Uterus (tissue), 4 donors: ENCODE measurements around the gene TAF8. TPM values are rescaled to one million over a fixed set of nuclear protein-coding genes. Genes with fewer than 3 reads are reported as not detected.

Experiments
- DNase-seq, 2 donors: peaks; one replicate each; pipeline ENCODE4 v3.0.0-alpha.2; 2019 to 2020
- H3K27ac ChIP-seq, 2 donors: fragments of 200-600 bp; sonication (generic); 1 replicate in 1 of 2; 2 replicates in 1 of 2; pipeline ENCODE4 v1.5.1; 2016 to 2018
- H3K27me3 ChIP-seq, 2 donors: fragments of 200-600 bp; sonication (generic); one replicate each; pipeline ENCODE4 v1.5.1; 2018 to 2019; ENCODE audit warnings: control low read depth in 1 of 2
- H3K36me3 ChIP-seq, 2 donors: fragments of 200-600 bp; sonication (generic); one replicate each; pipeline ENCODE4 v1.5.1; 2019; ENCODE audit warnings: control low read depth in 1 of 2
- H3K4me1 ChIP-seq, 2 donors: fragments of 200-600 bp; sonication (generic); one replicate each; pipeline ENCODE4 v1.5.1; 2018 to 2019; ENCODE audit warnings: control low read depth in 1 of 2
- H3K4me3 ChIP-seq, 2 donors: fragments of 200-600 bp; sonication (generic); 1 replicate in 1 of 2; 2 replicates in 1 of 2; pipeline ENCODE4 v1.5.1; 2018 to 2019; ENCODE audit warnings: mild to moderate bottlenecking in 1 of 2
- H3K9me3 ChIP-seq, 2 donors: fragments of 200-600 bp; sonication (generic); one replicate each; pipeline ENCODE4 v1.5.1; 2019; ENCODE audit warnings: control low read depth in 1 of 2
- CTCF ChIP-seq, 4 experiments: fragments of 200-600 bp in 2 of 4; fragments of 450-650 bp in 2 of 4; sonication (generic) in 2 of 4; IDR thresholded peaks; one replicate each; pipeline ENCODE4 v1.5.1; 2016 to 2019; ENCODE audit warnings: antibody characterized with exemption in 4 of 4, mild to moderate bottlenecking in 2 of 4, moderate library complexity in 1 of 4
- POLR2A ChIP-seq, 2 donors: fragments of 450-650 bp; IDR thresholded peaks; one replicate each; pipeline ENCODE4 v1.6.1; 2016; ENCODE audit warnings: antibody characterized with exemption in 2 of 2, mild to moderate bottlenecking in 1 of 2, moderate library complexity in 1 of 2
- intact Hi-C: fragments of 100-400 bp; cut with DNase I; formaldehyde crosslinking; loops from one replicate; pipeline ENCODE4 v1.15.1; 2023; ENCODE audit warnings: low total_unique reads
- total RNA-seq, 4 donors: library from RNA; depleted of rRNA in 3 of 4; stranded (reverse); fragments of >200 nt in 3 of 4; gene quantifications; one replicate each; pipeline versions ENCODE4 v1.1.0 to v1.2.4, GENCODE V29; 2014 to 2023
- donor health status: DM: yes; HTN: yes; CAD: no.

Gene TAF8
- total RNA-seq, 4 donors from 2014 or later: 16.0 to 45.6 (median 37.5) TPM

GRCh38 chr6:42125663-42126062 is 75.3 kb downstream of the TAF8 start:
- Histone ChIP-seq H3K27me3 (no peaks in the 10 kb centered on the region), H3K4me1 (no peaks in the 10 kb centered on the region), H3K36me3 (no peaks in the 10 kb centered on the region), H3K27ac (no peak overlapping the region), H3K9me3 (no peaks in the 10 kb centered on the region), H3K4me3 (no peak overlapping the region)
- intact Hi-C loops: no loop called here
- DNase-seq: no peak
- TF ChIP-seq POLR2A (IDR thresholded peaks at IDR 0.05): no peak
- no peak for TF ChIP-seq CTCF (IDR thresholded peaks at IDR 0.05)

GRCh38 chr6:42128460-42129359 is 78.4 kb downstream of the TAF8 start:
- Histone ChIP-seq H3K27ac (no peak overlapping the region), H3K36me3 (no peaks in the 10 kb centered on the region), H3K9me3 (no peaks in the 10 kb centered on the region), H3K4me1 (no peaks in the 10 kb centered on the region), H3K27me3 (no peaks in the 10 kb centered on the region), H3K4me3 (no peak overlapping the region)
- TF ChIP-seq CTCF (IDR thresholded peaks at IDR 0.05) (no peak), POLR2A (IDR thresholded peaks at IDR 0.05) (no peak)
- no peak for DNase-seq
- intact Hi-C loops: no loop called here

- no peaks in the 10 kb centered on the region for H3K36me3 ChIP-seq
- no peak overlapping the region for H3K27ac ChIP-seq
- no peak for DNase-seq
- no peak overlapping the region for H3K4me3 ChIP-seq
- H3K27me3 ChIP-seq: no peaks in the 10 kb centered on the region
- no peaks in the 10 kb centered on the region for H3K9me3 ChIP-seq
- no peaks in the 10 kb centered on the region for H3K4me1 ChIP-seq
- intact Hi-C loops: no loop called here
- TF ChIP-seq POLR2A (IDR thresholded peaks at IDR 0.05) (no peak), CTCF (IDR thresholded peaks at IDR 0.05) (no peak)
These were observed 79.0 kb downstream of the TAF8 start for GRCh38 chr6:42129360-42129676.

- TF ChIP-seq CTCF (IDR thresholded peaks at IDR 0.05): no peak
- no peak for TF ChIP-seq POLR2A (IDR thresholded peaks at IDR 0.05)
- no peak for DNase-seq
- intact Hi-C loops: no loop called here
- Histone ChIP-seq H3K27ac (no peak overlapping the region), H3K36me3 (no peaks in the 10 kb centered on the region), H3K4me3 (no peak overlapping the region), H3K9me3 (no peaks in the 10 kb centered on the region), H3K4me1 (no peaks in the 10 kb centered on the region), H3K27me3 (no peaks in the 10 kb centered on the region)
These were observed 81.2 kb downstream of the TAF8 start for GRCh38 chr6:42131531-42131930.

- H3K27me3 ChIP-seq: no peaks in the 10 kb centered on the region
- intact Hi-C loops: no loop called here
- no peaks in the 10 kb centered on the region for H3K4me1 ChIP-seq
- H3K27ac ChIP-seq: no peak overlapping the region
- no peak overlapping the region for H3K4me3 ChIP-seq
- no peaks in the 10 kb centered on the region for H3K9me3 ChIP-seq
- no peaks in the 10 kb centered on the region for H3K36me3 ChIP-seq
- TF ChIP-seq CTCF (IDR thresholded peaks at IDR 0.05) (no peak), POLR2A (IDR thresholded peaks at IDR 0.05) (no peak)
- DNase-seq: no peak
These were observed 83.6 kb downstream of the TAF8 start for GRCh38 chr6:42133926-42134325.
